GM12892 (cell line): ENCODE data around the gene LMAN1L.

Experiments
- POLR2A ChIP-seq: IDR thresholded peaks from 2 replicates; pipeline ENCODE4 v1.6.1; 2011; ENCODE audit warnings: low read depth, low read length, control low read depth
- POLR2AphosphoS5 ChIP-seq: IDR thresholded peaks from 2 replicates; pipeline ENCODE4 v1.6.1; 2011; ENCODE audit warnings: low read depth, low read length, control low read depth
- TAF1 ChIP-seq: IDR thresholded peaks from 2 replicates; pipeline ENCODE4 v1.6.1; 2011; ENCODE audit warnings: low read depth, mild to moderate bottlenecking, control low read depth, low read length, borderline replicate concordance

DNA sequence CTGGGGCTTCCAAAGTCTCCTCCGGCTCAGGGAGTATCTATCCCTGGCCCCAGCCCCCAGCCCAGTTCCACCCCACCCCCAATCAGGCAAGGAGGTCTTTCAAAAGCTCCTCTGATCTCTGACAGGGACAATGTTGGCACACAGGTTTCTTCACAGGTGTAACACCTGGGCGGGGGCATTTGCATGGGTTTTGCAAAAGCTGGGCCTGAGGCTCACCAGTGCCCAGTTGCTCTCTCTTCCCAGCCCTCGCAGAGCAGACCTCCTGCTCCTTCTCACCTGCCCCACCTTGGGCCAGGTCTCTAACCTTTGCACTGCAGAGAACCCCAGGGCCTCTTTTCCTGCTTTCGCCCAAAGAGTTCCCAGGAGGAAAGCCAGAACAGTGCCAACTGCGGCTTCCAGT, 39.3 kb upstream of the LMAN1L start:
- TF ChIP-seq TAF1 (no peak), POLR2A (no peak), POLR2AphosphoS5 (no peak)
